B cell (primary cell): Measurements from ENCODE around the gene TXN.

ENCODE experiments used
- EZH2 ChIP-seq: IDR thresholded peaks from 2 replicates; pipeline ENCODE4 v1.6.1; 2012; ENCODE audit warnings: borderline replicate concordance, low read depth, mild to moderate bottlenecking, moderate library complexity, low read length; ENCODE audit not compliant: insufficient read depth, poor library complexity, severe bottlenecking
- TF ChIP-seq, protein P1 (sequence below): fragments of 200-600 bp; IDR thresholded peaks from one replicate; pipeline ENCODE4 v1.8.0; 2022; ENCODE audit warnings: antibody characterized with exemption, mild to moderate bottlenecking

DNA sequence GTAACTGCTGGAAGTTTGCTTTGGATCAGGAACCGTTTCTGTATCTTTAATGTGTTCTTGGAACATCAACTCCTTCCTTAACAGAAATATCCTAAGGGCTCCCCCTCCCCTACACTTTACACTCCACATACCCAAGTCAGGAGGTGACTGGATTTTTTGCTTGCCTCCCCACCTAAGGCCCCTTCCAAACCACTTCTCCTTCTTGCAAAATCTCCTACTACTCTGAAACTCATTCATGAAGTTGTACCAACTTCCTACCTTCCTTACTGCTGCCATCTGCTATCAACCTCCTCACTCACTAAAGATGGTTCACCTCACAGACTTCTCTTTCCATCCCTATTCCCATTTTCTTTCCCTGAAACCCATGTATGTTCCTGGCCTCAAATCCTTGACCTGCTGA lies 16.1 kb downstream of the TXN start:
- TF ChIP-seq, protein P1, sequence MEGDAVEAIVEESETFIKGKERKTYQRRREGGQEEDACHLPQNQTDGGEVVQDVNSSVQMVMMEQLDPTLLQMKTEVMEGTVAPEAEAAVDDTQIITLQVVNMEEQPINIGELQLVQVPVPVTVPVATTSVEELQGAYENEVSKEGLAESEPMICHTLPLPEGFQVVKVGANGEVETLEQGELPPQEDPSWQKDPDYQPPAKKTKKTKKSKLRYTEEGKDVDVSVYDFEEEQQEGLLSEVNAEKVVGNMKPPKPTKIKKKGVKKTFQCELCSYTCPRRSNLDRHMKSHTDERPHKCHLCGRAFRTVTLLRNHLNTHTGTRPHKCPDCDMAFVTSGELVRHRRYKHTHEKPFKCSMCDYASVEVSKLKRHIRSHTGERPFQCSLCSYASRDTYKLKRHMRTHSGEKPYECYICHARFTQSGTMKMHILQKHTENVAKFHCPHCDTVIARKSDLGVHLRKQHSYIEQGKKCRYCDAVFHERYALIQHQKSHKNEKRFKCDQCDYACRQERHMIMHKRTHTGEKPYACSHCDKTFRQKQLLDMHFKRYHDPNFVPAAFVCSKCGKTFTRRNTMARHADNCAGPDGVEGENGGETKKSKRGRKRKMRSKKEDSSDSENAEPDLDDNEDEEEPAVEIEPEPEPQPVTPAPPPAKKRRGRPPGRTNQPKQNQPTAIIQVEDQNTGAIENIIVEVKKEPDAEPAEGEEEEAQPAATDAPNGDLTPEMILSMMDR = no peak
- TF ChIP-seq EZH2 = no peak
